HG03575 (cell line): Measurements from ENCODE around the gene PEA15.

Experiments
- ATAC-seq: cut with Tn5 transposase; IDR thresholded peaks from one replicate; pipeline ENCODE4 v1.9.1; 2021; ENCODE audit not compliant: unreplicated experiment, insufficient number of reproducible peaks, low FRiP score; ENCODE audit errors: extremely low read depth

Gene PEA15

DNA sequence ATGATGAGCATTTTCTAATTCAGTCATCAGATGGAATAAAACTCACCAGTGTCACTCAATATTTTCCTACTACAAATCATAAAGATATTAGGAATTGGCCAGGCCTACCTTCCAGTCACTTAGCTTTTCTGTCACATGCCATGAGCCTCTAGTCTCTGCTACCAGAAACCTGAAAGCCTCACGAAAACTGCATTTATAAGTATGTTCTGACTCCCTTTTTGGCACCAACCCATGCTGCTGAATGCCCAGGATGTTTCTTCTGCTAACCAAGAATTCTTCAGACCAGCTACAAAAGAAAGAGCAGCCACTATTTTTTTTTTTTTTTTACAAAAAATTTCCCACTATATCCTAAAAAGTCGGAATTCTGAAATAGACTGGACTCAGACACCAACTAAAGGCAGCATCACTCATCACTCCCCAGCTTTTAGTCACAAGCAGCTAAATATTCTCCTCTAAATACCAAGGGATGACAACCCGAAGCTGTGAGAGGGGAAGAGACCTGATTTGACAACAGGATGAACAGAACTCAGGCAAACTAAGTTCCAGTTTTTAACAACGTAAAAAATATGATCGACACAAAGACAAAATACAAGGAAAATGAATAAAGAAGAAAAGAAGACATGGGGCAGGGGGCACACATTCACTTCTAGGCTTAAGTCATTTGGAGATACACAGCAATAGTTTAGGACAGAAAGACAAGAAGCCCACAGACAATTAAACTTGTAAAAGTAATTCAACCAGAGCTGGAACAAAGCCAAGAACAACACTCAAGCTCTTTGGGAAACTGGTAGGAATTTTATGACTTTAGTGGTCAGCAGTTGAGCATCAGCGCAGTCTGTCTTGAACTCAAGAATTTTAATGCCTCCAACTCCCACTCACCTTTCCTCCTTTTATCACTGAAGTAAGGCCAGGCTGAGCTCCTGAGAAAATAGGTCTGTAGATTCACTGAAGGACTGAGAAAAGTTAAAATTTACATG, 55.5 kb downstream of the PEA15 start:
- ATAC-seq = no peak

DNA sequence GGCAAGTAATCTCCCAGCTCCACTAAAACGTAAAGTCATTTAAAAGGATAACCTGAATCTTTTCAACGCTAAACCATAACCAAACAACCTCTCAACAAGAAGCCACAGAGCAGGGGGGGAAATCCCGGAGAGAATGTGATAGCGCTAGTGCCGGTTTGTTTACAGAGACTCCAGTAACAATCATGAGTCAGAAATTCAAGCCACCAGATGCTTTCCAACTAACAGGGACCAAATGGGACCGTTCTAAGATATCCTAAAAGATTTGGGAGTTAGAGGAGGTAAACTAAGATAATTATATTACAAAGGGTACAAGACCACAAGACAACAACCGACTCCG, 56.3 kb downstream of the PEA15 start:
- ATAC-seq = no peak

DNA sequence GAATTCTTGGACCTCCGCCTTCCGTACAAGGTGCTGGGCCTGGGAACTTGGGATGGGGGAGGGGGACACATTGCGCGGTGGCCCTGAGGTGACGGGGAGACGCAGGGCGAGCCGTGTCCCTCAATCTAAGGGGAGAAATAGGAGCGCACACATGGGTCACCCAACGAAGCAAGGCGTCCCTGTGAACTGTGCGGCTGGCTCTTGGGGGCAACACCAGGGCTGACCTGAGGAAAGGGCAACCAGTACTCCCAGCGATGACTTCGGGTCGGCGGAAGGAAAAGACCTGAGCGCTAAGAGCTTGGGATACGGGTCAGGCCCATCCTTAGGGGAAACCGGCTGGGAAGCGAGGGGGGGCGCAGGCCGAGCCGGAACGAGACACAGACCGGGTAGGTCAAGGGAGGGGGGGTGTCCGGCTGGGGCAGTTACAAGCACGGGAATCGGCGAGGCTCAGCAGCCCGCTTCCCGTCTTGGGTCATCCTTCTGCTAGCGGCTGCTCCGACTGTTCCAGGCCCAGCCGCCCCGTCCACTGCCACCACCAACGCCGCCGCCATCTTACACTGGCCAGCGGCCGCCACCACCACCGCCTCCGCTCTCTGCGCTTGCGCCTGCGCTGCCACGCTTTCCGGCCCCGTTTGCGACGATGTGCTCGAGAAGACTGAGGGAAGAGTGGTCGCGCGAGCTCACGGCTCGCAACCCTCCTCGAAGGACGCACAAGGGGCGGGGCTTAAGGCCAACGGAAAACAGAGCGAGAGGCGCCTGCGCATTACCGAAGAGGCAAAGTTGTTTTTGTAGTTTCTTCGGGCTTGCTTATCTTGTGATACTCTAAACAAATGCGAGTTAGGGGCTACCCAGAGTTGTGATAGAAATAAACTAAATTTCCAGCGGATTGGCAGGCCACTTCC, 57.0 kb downstream of the PEA15 start, which contains the start of gene DCAF8:
DCAF8 (minus strand) TSS at position 657 of the 902 bp plus-strand sequence. CDS start 18,541 bp downstream, outside the sequence.
- peak; percentile 26 for ATAC-seq

DNA sequence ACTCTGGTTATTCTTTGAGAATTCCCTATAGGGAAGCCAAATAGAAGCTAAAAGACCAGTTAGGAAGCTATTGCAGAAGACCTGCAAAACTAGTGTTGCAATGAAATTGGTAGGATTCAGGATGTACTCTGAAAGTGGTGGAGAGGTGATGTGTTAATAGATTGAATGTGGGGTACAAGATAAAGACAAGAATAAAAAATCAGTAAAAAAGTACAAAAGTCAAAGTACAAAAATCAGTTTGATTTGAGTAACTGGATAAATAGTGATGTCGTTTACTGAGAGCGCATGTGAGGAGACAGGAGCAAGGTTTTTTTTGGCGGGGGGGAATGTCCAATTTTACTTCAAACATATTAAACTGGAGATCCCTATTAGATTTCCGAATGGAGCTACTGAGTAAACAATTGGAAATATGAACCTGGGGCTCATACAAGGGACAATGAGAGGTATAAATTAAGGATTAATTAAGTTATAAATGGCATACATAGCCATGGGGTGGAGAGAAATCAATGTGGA, 59.7 kb downstream of the PEA15 start:
- no peak for ATAC-seq
